Activated naive CD4-positive, alpha-beta T cell treated with anti-CD3 and anti-CD28 coated beads, Interleukin-2, amount 10 ng/mL, durations not matched to agents 7 days and 5 days (primary cell): ENCODE data around the gene MN1.

ENCODE experiments used
- CTCF ChIA-PET: fragments of 350-600 bp; sonication (Branson Sonifier 250); formaldehyde crosslinking; loops from one replicate; lab custom pipeline; 2021; ENCODE audit warnings: antibody characterized with exemption; lab: Charles Lee
- DNase-seq: peaks from one replicate; pipeline ENCODE4 v3.0.0-alpha.2; 2020
- H3K27ac Mint-ChIP-seq: one replicate; pipeline ENCODE4 v1.8.0; 2021; ENCODE audit warnings: mild to moderate bottlenecking, moderate library complexity, mixed read lengths
- H3K27me3 Mint-ChIP-seq: one replicate; pipeline ENCODE4 v1.8.0; 2021; ENCODE audit warnings: mild to moderate bottlenecking, mixed read lengths
- H3K36me3 Mint-ChIP-seq: one replicate; pipeline ENCODE4 v1.8.0; 2021; ENCODE audit warnings: mixed read lengths
- H3K4me1 Mint-ChIP-seq: one replicate; pipeline ENCODE4 v1.8.0; 2021; ENCODE audit warnings: mixed read lengths
- H3K4me3 Mint-ChIP-seq: one replicate; pipeline ENCODE4 v1.8.0; 2021; ENCODE audit warnings: mild to moderate bottlenecking, moderate library complexity, mixed read lengths
- H3K9me3 Mint-ChIP-seq: one replicate; pipeline ENCODE4 v1.8.0; 2021; ENCODE audit warnings: mixed read lengths

The MN1 gene

GRCh38 chr22:27775087-27775698 is 26.4 kb downstream of the MN1 start:
- Mint-ChIP-seq H3K27ac (no peak overlapping the region), H3K4me3 (no peak overlapping the region), H3K4me1 (no peaks in the 10 kb centered on the region), H3K36me3 (no peaks in the 10 kb centered on the region), H3K9me3 (no peaks in the 10 kb centered on the region), H3K27me3 (peaks cover 27% of the 10 kb centered on the region)
- CTCF ChIA-PET: no interaction called here
- no peak for DNase-seq

- DNase-seq: no peak
- CTCF ChIA-PET: no interaction called here
- H3K4me3 Mint-ChIP-seq: no peak overlapping the region
- H3K9me3 Mint-ChIP-seq: no peaks in the 10 kb centered on the region
- H3K4me1 Mint-ChIP-seq: no peaks in the 10 kb centered on the region
- H3K36me3 Mint-ChIP-seq: no peaks in the 10 kb centered on the region
- peaks cover 27% of the 10 kb centered on the region for H3K27me3 Mint-ChIP-seq
- no peak overlapping the region for H3K27ac Mint-ChIP-seq
Observed at GRCh38 chr22:27774200-27774599, 27.4 kb downstream of the MN1 start.

GRCh38 chr22:27772984-27773498 is 28.5 kb downstream of the MN1 start:
- H3K4me1 Mint-ChIP-seq: no peaks in the 10 kb centered on the region
- H3K9me3 Mint-ChIP-seq: no peaks in the 10 kb centered on the region
- CTCF ChIA-PET: no interaction called here
- H3K27ac Mint-ChIP-seq: no peak overlapping the region
- no peaks in the 10 kb centered on the region for H3K36me3 Mint-ChIP-seq
- no peak overlapping the region for H3K4me3 Mint-ChIP-seq
- peaks cover 28% of the 10 kb centered on the region for H3K27me3 Mint-ChIP-seq
- no peak for DNase-seq

GRCh38 chr22:27772081-27772983 is 29.2 kb downstream of the MN1 start:
- H3K36me3 Mint-ChIP-seq: no peaks in the 10 kb centered on the region
- H3K4me3 Mint-ChIP-seq: no peak overlapping the region
- no peaks in the 10 kb centered on the region for H3K4me1 Mint-ChIP-seq
- CTCF ChIA-PET: no interaction called here
- DNase-seq: no peak
- no peak overlapping the region for H3K27ac Mint-ChIP-seq
- H3K27me3 Mint-ChIP-seq: peaks cover 34% of the 10 kb centered on the region
- H3K9me3 Mint-ChIP-seq: no peaks in the 10 kb centered on the region

GRCh38 chr22:27771637-27772036 is 29.9 kb downstream of the MN1 start:
- H3K27ac Mint-ChIP-seq: no peak overlapping the region
- no peak overlapping the region for H3K4me3 Mint-ChIP-seq
- H3K27me3 Mint-ChIP-seq: peaks cover 27% of the 10 kb centered on the region
- H3K36me3 Mint-ChIP-seq: no peaks in the 10 kb centered on the region
- CTCF ChIA-PET: no interaction called here
- no peaks in the 10 kb centered on the region for H3K9me3 Mint-ChIP-seq
- DNase-seq: no peak
- no peaks in the 10 kb centered on the region for H3K4me1 Mint-ChIP-seq

- Mint-ChIP-seq H3K4me3 (no peak overlapping the region), H3K36me3 (no peaks in the 10 kb centered on the region), H3K27ac (no peak overlapping the region), H3K4me1 (no peaks in the 10 kb centered on the region), H3K27me3 (peaks cover 7% of the 10 kb centered on the region), H3K9me3 (no peaks in the 10 kb centered on the region)
- no peak for DNase-seq
- CTCF ChIA-PET: no interaction called here
Observed at GRCh38 chr22:27769012-27769411, 32.5 kb downstream of the MN1 start.

GRCh38 chr22:27768027-27768653 is 33.4 kb downstream of the MN1 start:
- no peak overlapping the region for H3K27ac Mint-ChIP-seq
- H3K4me3 Mint-ChIP-seq: no peak overlapping the region
- no peaks in the 10 kb centered on the region for H3K36me3 Mint-ChIP-seq
- peaks cover 7% of the 10 kb centered on the region for H3K27me3 Mint-ChIP-seq
- no peaks in the 10 kb centered on the region for H3K4me1 Mint-ChIP-seq
- no peaks in the 10 kb centered on the region for H3K9me3 Mint-ChIP-seq
- CTCF ChIA-PET: no interaction called here
- DNase-seq: no peak

- Mint-ChIP-seq H3K27me3 (peaks cover 7% of the 10 kb centered on the region), H3K27ac (no peak overlapping the region), H3K9me3 (no peaks in the 10 kb centered on the region), H3K36me3 (no peaks in the 10 kb centered on the region), H3K4me3 (no peak overlapping the region), H3K4me1 (no peaks in the 10 kb centered on the region)
- no peak for DNase-seq
- CTCF ChIA-PET: no interaction called here
Observed at GRCh38 chr22:27766679-27767078, 34.9 kb downstream of the MN1 start.

- peaks cover 7% of the 10 kb centered on the region for H3K27me3 Mint-ChIP-seq
- no peak overlapping the region for H3K4me3 Mint-ChIP-seq
- no peak for DNase-seq
- no peaks in the 10 kb centered on the region for H3K36me3 Mint-ChIP-seq
- no peaks in the 10 kb centered on the region for H3K4me1 Mint-ChIP-seq
- CTCF ChIA-PET: no interaction called here
- H3K9me3 Mint-ChIP-seq: no peaks in the 10 kb centered on the region
- H3K27ac Mint-ChIP-seq: no peak overlapping the region
Observed at GRCh38 chr22:27765706-27766291, 35.8 kb downstream of the MN1 start.

- no peaks in the 10 kb centered on the region for H3K4me1 Mint-ChIP-seq
- no peak for DNase-seq
- H3K4me3 Mint-ChIP-seq: no peak overlapping the region
- CTCF ChIA-PET: no interaction called here
- H3K9me3 Mint-ChIP-seq: no peaks in the 10 kb centered on the region
- no peak overlapping the region for H3K27ac Mint-ChIP-seq
- H3K27me3 Mint-ChIP-seq: peaks cover 7% of the 10 kb centered on the region
- no peaks in the 10 kb centered on the region for H3K36me3 Mint-ChIP-seq
Observed at GRCh38 chr22:27764722-27765236, 36.8 kb downstream of the MN1 start.

- CTCF ChIA-PET: no interaction called here
Observed at GRCh38 chr22:27761665-27762064, 39.9 kb downstream of the MN1 start.

GRCh38 chr22:27761000-27761399 is 40.6 kb downstream of the MN1 start:
- Mint-ChIP-seq H3K36me3 (no peaks in the 10 kb centered on the region), H3K4me1 (no peaks in the 10 kb centered on the region), H3K4me3 (no peak overlapping the region), H3K27me3 (no peaks in the 10 kb centered on the region), H3K27ac (no peak overlapping the region), H3K9me3 (no peaks in the 10 kb centered on the region)
- no peak for DNase-seq
- CTCF ChIA-PET: no interaction called here

More at GRCh38 chr22:27761665-27762064, 39.9 kb downstream of the MN1 start:
- H3K27ac Mint-ChIP-seq: no peak overlapping the region
- no peak for DNase-seq
- H3K4me3 Mint-ChIP-seq: no peak overlapping the region
- no peaks in the 10 kb centered on the region for H3K36me3 Mint-ChIP-seq
- H3K4me1 Mint-ChIP-seq: no peaks in the 10 kb centered on the region
- no peaks in the 10 kb centered on the region for H3K27me3 Mint-ChIP-seq
- H3K9me3 Mint-ChIP-seq: no peaks in the 10 kb centered on the region

- DNase-seq: no peak
- H3K9me3 Mint-ChIP-seq: no peaks in the 10 kb centered on the region
- no peak overlapping the region for H3K4me3 Mint-ChIP-seq
- no peaks in the 10 kb centered on the region for H3K27me3 Mint-ChIP-seq
- no peak overlapping the region for H3K27ac Mint-ChIP-seq
- CTCF ChIA-PET: no interaction called here
- no peaks in the 10 kb centered on the region for H3K36me3 Mint-ChIP-seq
- H3K4me1 Mint-ChIP-seq: no peaks in the 10 kb centered on the region
Observed at GRCh38 chr22:27760474-27760873, 41.1 kb downstream of the MN1 start.

GRCh38 chr22:27757928-27758525 is 43.5 kb downstream of the MN1 start:
- Mint-ChIP-seq H3K4me1 (no peaks in the 10 kb centered on the region), H3K36me3 (no peaks in the 10 kb centered on the region), H3K27ac (peak overlapping the region; percentile 28), H3K9me3 (no peaks in the 10 kb centered on the region), H3K27me3 (no peaks in the 10 kb centered on the region), H3K4me3 (no peak overlapping the region)
- DNase-seq: no peak
- CTCF ChIA-PET: no interaction called here
